ENCODE measurements around the gene MAGI1.

MAGI1 gene

GRCh38 chr3:65946438-65946837 lies 92.3 kb downstream of the MAGI1 start:
- no peaks in the 10 kb centered on the region for H3K27me3 ChIP-seq (ENCODE audit: control insufficient read depth, insufficient read depth, low read length)
- no peak overlapping the region for H3K27ac ChIP-seq (ENCODE audit: low read length)
- DNase-seq (ENCODE audit: low read depth, low spot score): no peak
- H3K4me1 ChIP-seq (ENCODE audit: control insufficient read depth, insufficient read depth, low read length): peaks cover 9% of the 10 kb centered on the region
- H3K9me3 ChIP-seq (ENCODE audit: control insufficient read depth, insufficient read depth, low read length): no peaks in the 10 kb centered on the region
- WGBS (ENCODE audit: insufficient coverage, insufficient read length): no CpG with 5 or more reads among the region's 6 CpGs
- no peak overlapping the region for H3K4me3 ChIP-seq (ENCODE audit: low read length)
- no peaks in the 10 kb centered on the region for H3K36me3 ChIP-seq (ENCODE audit: control insufficient read depth, insufficient read depth, low read length)

GRCh38 chr3:65945953-65946352 lies 92.8 kb downstream of the MAGI1 start:
- H3K4me1 ChIP-seq (ENCODE audit: control insufficient read depth, insufficient read depth, low read length): peaks cover 9% of the 10 kb centered on the region
- no peak for DNase-seq (ENCODE audit: low read depth, low spot score)
- no peak overlapping the region for H3K4me3 ChIP-seq (ENCODE audit: low read length)
- no peaks in the 10 kb centered on the region for H3K36me3 ChIP-seq (ENCODE audit: control insufficient read depth, insufficient read depth, low read length)
- no CpG with 5 or more reads among the region's 6 CpGs for WGBS (ENCODE audit: insufficient coverage, insufficient read length)
- no peak overlapping the region for H3K27ac ChIP-seq (ENCODE audit: low read length)
- no peaks in the 10 kb centered on the region for H3K9me3 ChIP-seq (ENCODE audit: control insufficient read depth, insufficient read depth, low read length)
- H3K27me3 ChIP-seq (ENCODE audit: control insufficient read depth, insufficient read depth, low read length): no peaks in the 10 kb centered on the region

DNA sequence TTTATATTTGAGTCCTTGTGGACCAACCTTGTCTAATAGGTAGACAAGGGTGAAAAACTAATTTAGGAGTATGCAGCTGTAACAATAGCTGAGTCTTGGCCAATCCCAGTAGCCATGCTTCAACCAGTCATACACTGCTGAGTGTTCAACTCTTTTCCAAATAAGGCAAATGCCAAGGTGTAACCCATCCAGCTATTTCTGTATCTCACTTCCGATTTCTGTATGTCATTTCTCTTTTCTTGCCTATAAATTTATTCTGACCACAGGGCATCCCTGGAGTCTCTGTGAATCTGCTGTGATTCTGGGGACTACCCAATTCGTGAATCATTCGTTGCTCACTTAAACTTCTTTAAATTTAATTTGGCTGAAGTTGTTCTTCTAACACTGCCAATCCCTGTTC lies 93.2 kb downstream of the MAGI1 start:
- Histone ChIP-seq H3K27me3 (ENCODE audit: control insufficient read depth, insufficient read depth, low read length) (no peaks in the 10 kb centered on the region), H3K36me3 (ENCODE audit: control insufficient read depth, insufficient read depth, low read length) (no peaks in the 10 kb centered on the region), H3K4me3 (ENCODE audit: low read length) (no peak overlapping the region), H3K27ac (ENCODE audit: low read length) (no peak overlapping the region), H3K4me1 (ENCODE audit: control insufficient read depth, insufficient read depth, low read length) (peaks cover 6% of the 10 kb centered on the region), H3K9me3 (ENCODE audit: control insufficient read depth, insufficient read depth, low read length) (no peaks in the 10 kb centered on the region)
- no peak for DNase-seq (ENCODE audit: low read depth, low spot score)
- no CpG with 5 or more reads among the region's 3 CpGs for WGBS (ENCODE audit: insufficient coverage, insufficient read length)

- DNase-seq (ENCODE audit: low read depth, low spot score): no peak
- no peak overlapping the region for H3K27ac ChIP-seq (ENCODE audit: low read length)
- WGBS (ENCODE audit: insufficient coverage, insufficient read length): no CpG with 5 or more reads among the region's 4 CpGs
- H3K4me1 ChIP-seq (ENCODE audit: control insufficient read depth, insufficient read depth, low read length): peaks cover 4% of the 10 kb centered on the region
- no peaks in the 10 kb centered on the region for H3K36me3 ChIP-seq (ENCODE audit: control insufficient read depth, insufficient read depth, low read length)
- H3K4me3 ChIP-seq (ENCODE audit: low read length): no peak overlapping the region
- no peaks in the 10 kb centered on the region for H3K27me3 ChIP-seq (ENCODE audit: control insufficient read depth, insufficient read depth, low read length)
- H3K9me3 ChIP-seq (ENCODE audit: control insufficient read depth, insufficient read depth, low read length): no peaks in the 10 kb centered on the region
Measured at GRCh38 chr3:65944252-65944651, 94.5 kb downstream of the MAGI1 start.

DNA sequence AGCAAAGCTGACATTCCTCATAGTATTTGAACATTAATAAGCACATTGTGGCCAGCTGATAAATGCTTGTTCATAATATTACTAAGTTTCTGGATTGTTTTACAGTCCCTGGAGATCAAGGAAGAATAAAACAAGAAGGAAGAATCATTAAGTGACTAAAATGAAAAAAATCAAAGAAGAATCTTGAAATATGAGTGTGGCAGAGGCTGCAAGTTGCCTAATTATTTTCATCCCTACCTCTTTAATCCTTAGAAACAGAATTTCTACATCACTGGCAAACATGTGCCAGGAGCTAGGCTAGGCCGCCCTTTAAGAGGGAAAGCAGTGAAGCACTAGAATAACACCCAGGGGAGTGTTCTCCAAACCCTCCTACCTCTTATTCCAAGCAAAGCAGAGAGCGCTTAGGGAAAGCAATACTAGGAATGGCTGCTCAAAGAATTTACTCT lies 98.9 kb downstream of the MAGI1 start:
- WGBS (ENCODE audit: insufficient coverage, insufficient read length): no CpG with 5 or more reads among the region's 2 CpGs
- no peak for DNase-seq (ENCODE audit: low read depth, low spot score)

GRCh38 chr3:65939184-65939583 lies 99.5 kb downstream of the MAGI1 start:
- H3K4me1 ChIP-seq (ENCODE audit: control insufficient read depth, insufficient read depth, low read length): peaks cover 7% of the 10 kb centered on the region; the same call in 1 of the 2 replicates
- no peaks in the 10 kb centered on the region for H3K9me3 ChIP-seq (ENCODE audit: control insufficient read depth, insufficient read depth, low read length)
- WGBS (ENCODE audit: insufficient coverage, insufficient read length): no CpG with 5 or more reads among the region's 2 CpGs
- no peaks in the 10 kb centered on the region for H3K27me3 ChIP-seq (ENCODE audit: control insufficient read depth, insufficient read depth, low read length)
- no peak overlapping the region for H3K27ac ChIP-seq (ENCODE audit: low read length)
- no peak for DNase-seq (ENCODE audit: low read depth, low spot score)
- H3K36me3 ChIP-seq (ENCODE audit: control insufficient read depth, insufficient read depth, low read length): no peaks in the 10 kb centered on the region
- no peak overlapping the region for H3K4me3 ChIP-seq (ENCODE audit: low read length)

More for the DNA sequence above, 98.9 kb downstream of the MAGI1 start:
- Histone ChIP-seq H3K4me3 (ENCODE audit: low read length) (no peak overlapping the region), H3K27me3 (ENCODE audit: control insufficient read depth, insufficient read depth, low read length) (no peaks in the 10 kb centered on the region), H3K4me1 (ENCODE audit: control insufficient read depth, insufficient read depth, low read length) (peaks cover 7% of the 10 kb centered on the region; the same call in 1 of the 2 replicates), H3K36me3 (ENCODE audit: control insufficient read depth, insufficient read depth, low read length) (no peaks in the 10 kb centered on the region), H3K9me3 (ENCODE audit: control insufficient read depth, insufficient read depth, low read length) (no peaks in the 10 kb centered on the region), H3K27ac (ENCODE audit: low read length) (no peak overlapping the region)

GRCh38 chr3:65938676-65939075 lies 100.0 kb downstream of the MAGI1 start:
- H3K4me1 ChIP-seq (ENCODE audit: control insufficient read depth, insufficient read depth, low read length): peaks cover 7% of the 10 kb centered on the region; the same call in 1 of the 2 replicates
- no peaks in the 10 kb centered on the region for H3K9me3 ChIP-seq (ENCODE audit: control insufficient read depth, insufficient read depth, low read length)
- H3K36me3 ChIP-seq (ENCODE audit: control insufficient read depth, insufficient read depth, low read length): no peaks in the 10 kb centered on the region
- no peak overlapping the region for H3K27ac ChIP-seq (ENCODE audit: low read length)
- H3K27me3 ChIP-seq (ENCODE audit: control insufficient read depth, insufficient read depth, low read length): no peaks in the 10 kb centered on the region
- WGBS (ENCODE audit: insufficient coverage, insufficient read length): no CpG with 5 or more reads among the region's 4 CpGs
- no peak for DNase-seq (ENCODE audit: low read depth, low spot score)
- H3K4me3 ChIP-seq (ENCODE audit: low read length): no peak overlapping the region

GRCh38 chr3:65938147-65938546 lies 100.6 kb downstream of the MAGI1 start:
- no peak overlapping the region for H3K27ac ChIP-seq (ENCODE audit: low read length)
- no peaks in the 10 kb centered on the region for H3K36me3 ChIP-seq (ENCODE audit: control insufficient read depth, insufficient read depth, low read length)
- WGBS (ENCODE audit: insufficient coverage, insufficient read length): no CpG with 5 or more reads among the region's 1 CpG
- no peaks in the 10 kb centered on the region for H3K9me3 ChIP-seq (ENCODE audit: control insufficient read depth, insufficient read depth, low read length)
- no peak for DNase-seq (ENCODE audit: low read depth, low spot score)
- no peaks in the 10 kb centered on the region for H3K27me3 ChIP-seq (ENCODE audit: control insufficient read depth, insufficient read depth, low read length)
- H3K4me1 ChIP-seq (ENCODE audit: control insufficient read depth, insufficient read depth, low read length): peaks cover 7% of the 10 kb centered on the region; the same call in 1 of the 2 replicates
- no peak overlapping the region for H3K4me3 ChIP-seq (ENCODE audit: low read length)

DNA sequence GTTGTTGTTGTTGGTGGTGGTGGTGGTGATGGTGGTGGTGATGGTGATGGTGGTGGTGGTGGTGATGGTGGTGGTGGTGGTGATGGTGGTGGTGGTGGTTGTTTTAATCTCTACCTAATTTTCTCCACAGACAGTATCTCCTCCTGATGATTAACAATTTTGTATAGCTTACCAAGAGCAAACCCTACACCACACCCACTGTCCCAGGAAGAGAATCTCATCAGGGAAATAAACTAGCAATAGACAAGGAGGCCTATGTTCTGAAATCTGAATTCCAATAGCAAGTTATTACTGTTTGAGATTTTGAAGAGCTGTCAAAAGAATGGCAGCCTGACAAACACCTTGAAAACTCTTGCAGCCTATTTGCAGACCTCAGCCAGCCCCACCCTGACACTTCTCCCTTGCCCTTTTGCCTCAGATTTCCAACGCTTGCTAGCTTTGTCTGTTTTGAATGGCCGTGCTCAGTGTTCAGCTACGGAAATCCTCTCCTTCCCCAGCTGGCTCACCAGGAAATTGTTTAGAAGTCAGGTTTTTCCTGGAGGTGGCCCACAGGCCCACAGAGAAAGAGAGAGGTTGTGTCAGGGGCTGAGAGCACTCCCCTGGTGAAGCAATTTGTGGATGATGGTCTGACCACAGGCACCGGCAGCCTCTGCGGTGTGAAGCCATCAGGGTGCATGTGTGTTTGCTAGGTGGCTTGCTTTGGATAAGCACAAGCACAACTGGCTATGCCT lies 101.6 kb downstream of the MAGI1 start:
- no peak for DNase-seq (ENCODE audit: low read depth, low spot score)
- WGBS (ENCODE audit: insufficient coverage, insufficient read length): no CpG with 5 or more reads among the region's 5 CpGs
- Histone ChIP-seq H3K27me3 (ENCODE audit: control insufficient read depth, insufficient read depth, low read length) (no peaks in the 10 kb centered on the region), H3K27ac (ENCODE audit: low read length) (no peak overlapping the region), H3K9me3 (ENCODE audit: control insufficient read depth, insufficient read depth, low read length) (no peaks in the 10 kb centered on the region), H3K4me1 (ENCODE audit: control insufficient read depth, insufficient read depth, low read length) (peaks cover 7% of the 10 kb centered on the region; the same call in 1 of the 2 replicates), H3K4me3 (ENCODE audit: low read length) (no peak overlapping the region), H3K36me3 (ENCODE audit: control insufficient read depth, insufficient read depth, low read length) (no peaks in the 10 kb centered on the region)

GRCh38 chr3:65935724-65936123 lies 103.0 kb downstream of the MAGI1 start:
- Histone ChIP-seq H3K27me3 (ENCODE audit: control insufficient read depth, insufficient read depth, low read length) (no peaks in the 10 kb centered on the region), H3K4me1 (ENCODE audit: control insufficient read depth, insufficient read depth, low read length) (peaks cover 7% of the 10 kb centered on the region; the same call in 1 of the 2 replicates), H3K36me3 (ENCODE audit: control insufficient read depth, insufficient read depth, low read length) (no peaks in the 10 kb centered on the region), H3K9me3 (ENCODE audit: control insufficient read depth, insufficient read depth, low read length) (no peaks in the 10 kb centered on the region), H3K4me3 (ENCODE audit: low read length) (no peak overlapping the region), H3K27ac (ENCODE audit: low read length) (no peak overlapping the region)
- WGBS (ENCODE audit: insufficient coverage, insufficient read length): no CpG with 5 or more reads among the region's 1 CpG
- DNase-seq (ENCODE audit: low read depth, low spot score): no peak

- no CpG with 5 or more reads among the region's 6 CpGs for WGBS (ENCODE audit: insufficient coverage, insufficient read length)
- Histone ChIP-seq H3K9me3 (ENCODE audit: control insufficient read depth, insufficient read depth, low read length) (no peaks in the 10 kb centered on the region), H3K27me3 (ENCODE audit: control insufficient read depth, insufficient read depth, low read length) (no peaks in the 10 kb centered on the region), H3K4me1 (ENCODE audit: control insufficient read depth, insufficient read depth, low read length) (peaks cover 7% of the 10 kb centered on the region; the same call in 1 of the 2 replicates), H3K4me3 (ENCODE audit: low read length) (no peak overlapping the region), H3K27ac (ENCODE audit: low read length) (no peak overlapping the region), H3K36me3 (ENCODE audit: control insufficient read depth, insufficient read depth, low read length) (no peaks in the 10 kb centered on the region)
- no peak for DNase-seq (ENCODE audit: low read depth, low spot score)
Measured at GRCh38 chr3:65930648-65931047, 108.1 kb downstream of the MAGI1 start.

Data from iPS DF 6.9 (cell line).